HL-60/S4 treated with retinoic acid at 250 ng/mL for 4 days and 3 days (cell line): ENCODE data around the gene AGPAT3.

Experiments
- in situ Hi-C: fragments of 300-500 bp; cut with MboI; formaldehyde crosslinking; loops from 2 replicates; pipeline ENCODE4 v1.7.0; 2022; ENCODE audit warnings: low sequenced_read_pairs

The AGPAT3 gene

DNA sequence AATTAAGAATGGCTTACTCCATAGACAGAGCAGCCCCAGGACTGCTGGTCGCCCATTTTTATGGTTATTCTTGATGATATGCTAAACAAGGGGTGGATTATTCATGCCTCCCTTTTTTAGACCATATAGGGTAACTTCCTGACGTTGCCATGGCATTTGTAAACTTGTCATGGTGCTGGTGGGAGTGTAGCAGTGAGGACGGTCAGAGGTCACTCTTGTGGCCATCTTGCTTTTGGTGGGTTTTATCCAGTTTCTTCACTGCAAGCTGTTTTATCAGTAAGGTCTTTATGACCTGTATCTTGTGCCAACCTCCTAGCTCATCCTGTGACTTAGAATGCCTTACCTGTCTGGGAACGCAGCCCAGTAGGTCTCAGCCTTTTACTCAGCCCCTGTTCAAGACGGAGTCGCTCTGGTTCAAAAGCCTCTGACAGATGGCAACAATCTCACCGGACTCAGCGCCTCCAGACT, 5.2 kb upstream of the AGPAT3 start:
- in situ Hi-C loops = loop anchor here (10.0 kb wide), 1 partner anchor 65 kb away; no protein-coding TSS in a partner anchor

DNA sequence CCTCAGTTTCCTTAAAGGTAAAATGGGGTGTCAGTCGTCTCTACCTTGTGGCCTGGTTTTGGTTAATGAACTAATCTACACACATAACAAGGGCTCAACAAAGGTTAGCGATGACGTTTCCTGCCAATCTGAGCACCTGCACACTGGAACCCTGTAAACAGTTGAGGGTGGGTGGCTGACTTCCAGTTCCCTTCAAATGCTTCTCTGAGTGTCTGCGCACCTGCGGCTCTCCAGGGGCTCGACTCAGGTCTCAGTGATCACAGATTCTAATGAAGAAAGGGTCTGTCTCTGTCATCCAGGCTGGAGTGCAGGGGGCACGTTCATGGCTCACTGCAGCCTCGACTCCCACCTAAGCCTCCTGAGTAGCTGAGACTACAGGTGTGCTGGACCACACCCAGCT, 3.3 kb upstream of the AGPAT3 start:
- in situ Hi-C loops = no loop called here

DNA sequence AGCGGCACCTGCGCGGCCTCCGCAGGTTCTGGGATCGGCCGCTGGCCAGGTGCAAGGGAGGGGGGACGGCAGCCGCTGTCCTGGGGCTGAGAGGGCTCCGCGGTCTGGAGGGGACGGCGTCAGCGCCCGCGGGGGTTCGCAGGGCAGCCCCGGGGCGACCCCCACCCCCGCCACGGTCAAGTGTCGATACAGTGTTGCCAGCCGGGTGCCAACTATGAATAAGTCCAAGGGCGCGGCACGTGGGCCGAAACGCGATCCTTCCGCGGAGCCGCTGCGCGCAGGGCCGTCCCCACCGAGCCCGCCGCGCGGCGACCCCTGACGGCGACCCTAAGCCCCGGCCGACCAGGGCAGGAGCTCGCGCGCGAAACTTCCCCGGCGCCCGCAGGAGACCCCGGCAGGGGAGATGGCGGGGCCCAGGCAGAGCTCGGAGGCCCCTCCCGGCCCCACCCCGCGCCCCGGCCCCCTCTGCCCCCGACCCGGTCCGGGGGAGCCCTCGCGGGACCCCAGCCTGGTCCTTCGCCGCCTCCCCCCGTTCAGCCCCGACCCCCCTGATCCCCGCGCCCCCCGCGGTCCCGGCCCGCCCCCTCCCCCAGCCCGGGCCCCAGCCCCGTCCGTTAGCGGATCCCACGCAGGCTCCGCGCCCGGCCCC, 586 bp upstream of the AGPAT3 start:
- in situ Hi-C loops = no loop called here

DNA sequence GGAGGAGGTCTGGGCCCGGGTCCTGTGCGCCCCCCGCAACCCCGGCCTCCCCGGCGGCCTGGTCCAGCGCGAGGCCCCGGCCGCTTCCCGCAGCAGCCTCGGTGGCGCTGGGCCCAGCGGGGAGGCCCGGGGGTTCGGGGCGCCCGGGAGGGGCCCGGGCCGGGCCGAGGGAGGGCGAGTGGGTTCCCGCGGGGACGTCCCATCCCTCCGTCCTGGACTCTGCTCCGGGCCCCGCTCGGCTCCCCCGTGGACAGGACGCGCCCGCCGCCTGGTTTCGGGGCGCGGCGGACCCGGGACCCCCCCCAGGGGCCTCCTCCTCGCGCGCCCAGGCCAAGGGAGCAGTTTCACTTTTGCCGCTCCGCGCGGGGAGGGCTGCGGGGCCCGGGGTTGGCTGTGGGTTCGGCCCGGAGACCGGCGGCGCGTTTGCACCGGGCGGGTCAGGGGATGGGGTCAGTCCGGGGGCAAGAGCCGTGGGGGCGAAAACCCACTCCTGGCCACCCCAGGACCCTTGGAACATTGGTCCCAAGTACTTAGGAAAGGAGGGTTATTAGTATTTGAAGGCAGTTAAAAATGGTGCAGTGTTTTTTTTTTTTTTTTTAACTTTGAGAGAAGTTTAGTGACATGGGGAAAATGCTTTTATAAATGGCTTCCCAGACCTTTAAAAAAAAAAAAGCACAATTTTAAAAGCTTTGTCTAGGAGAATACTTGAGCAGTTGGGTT, 677 bp downstream of the AGPAT3 start:
- in situ Hi-C loops = no loop called here

DNA sequence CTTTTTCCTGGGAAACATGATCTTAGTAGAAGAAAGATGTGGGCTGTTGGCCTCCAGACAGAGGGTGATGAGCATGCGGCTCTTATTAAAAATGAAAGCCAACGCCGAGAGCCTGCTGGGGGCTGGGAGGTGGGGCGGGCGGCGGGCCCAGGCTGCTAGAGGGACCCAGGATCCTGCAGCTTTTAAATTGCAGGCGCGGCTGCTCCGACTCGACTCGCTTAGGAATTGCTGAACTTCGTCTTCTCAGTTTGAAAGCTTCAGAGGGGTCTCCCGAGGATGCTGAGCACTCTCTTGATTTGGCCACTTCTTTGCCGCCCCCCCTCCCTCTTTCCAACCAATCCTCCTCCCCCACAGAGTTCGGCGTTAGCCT, 1.2 kb downstream of the AGPAT3 start:
- in situ Hi-C loops = no loop called here

DNA sequence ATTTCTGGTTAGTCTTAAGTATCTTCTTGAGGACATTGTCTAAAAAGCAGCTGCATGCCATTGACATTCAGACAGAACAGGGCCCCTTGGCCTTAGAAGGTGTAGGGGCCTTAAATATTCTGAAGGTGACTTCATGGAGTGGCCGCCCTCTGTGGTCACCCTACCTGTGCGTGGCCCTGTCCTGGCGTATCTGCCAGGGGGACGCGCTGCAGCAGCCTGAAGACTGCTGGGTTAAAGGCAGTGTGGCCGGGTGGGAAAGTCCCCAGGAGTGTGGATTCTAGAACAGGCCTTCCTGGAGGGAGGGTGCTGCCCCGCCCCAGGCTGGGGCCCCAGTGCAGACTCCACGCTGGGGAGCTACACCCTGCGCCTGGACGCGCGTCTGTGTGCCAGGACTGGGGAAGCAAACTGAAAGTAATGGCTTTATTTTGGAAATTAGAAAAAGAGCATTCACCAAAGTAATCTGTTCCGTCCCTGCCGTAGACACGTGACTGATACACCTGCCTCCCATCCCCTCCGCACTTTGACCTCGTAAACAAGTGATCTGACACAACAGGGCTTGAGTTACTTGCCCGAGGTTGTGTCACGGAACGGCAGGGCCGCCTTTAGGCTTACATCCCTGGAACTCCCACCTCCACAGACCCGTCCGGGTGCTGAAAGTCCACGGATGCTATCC, 1.8 kb downstream of the AGPAT3 start:
- in situ Hi-C loops = no loop called here

DNA sequence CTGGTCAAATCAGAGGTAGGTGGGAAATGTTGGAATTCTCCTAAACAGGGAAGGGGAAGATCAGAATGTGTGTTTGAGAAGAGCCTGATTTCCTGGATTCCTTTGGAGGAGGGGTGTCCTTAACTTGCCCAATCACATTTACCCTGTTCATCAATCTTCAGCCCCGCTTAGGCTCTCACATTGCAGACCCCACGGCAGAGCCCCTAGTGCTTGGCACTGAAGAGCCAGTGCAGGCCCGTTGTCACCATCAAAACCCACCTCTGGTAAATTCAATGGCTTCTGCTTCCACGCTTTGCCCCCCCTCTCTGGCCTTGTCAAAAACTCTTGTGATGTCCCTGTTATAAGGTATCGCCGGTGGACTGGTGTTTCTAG, 2.3 kb downstream of the AGPAT3 start:
- in situ Hi-C loops = no loop called here

DNA sequence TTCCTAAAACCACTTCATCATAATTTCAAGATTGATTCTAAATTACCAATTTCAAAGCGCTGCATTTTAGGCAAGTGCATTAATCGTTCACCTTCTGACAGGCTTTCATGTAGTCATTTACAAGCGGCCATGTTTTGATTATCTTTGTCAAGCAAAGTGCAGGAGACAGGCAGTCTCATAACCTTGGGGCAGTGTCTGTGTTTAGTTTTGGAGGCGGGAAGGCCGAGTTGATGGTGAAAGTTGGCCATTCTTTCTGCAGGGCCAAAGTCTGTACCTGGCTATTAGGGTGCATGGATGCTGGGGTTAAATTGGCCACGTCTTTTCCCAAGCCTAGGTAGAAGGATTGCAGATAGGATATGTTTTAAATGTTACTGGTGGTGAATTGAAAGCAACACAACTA, 2.9 kb downstream of the AGPAT3 start:
- in situ Hi-C loops = no loop called here

DNA sequence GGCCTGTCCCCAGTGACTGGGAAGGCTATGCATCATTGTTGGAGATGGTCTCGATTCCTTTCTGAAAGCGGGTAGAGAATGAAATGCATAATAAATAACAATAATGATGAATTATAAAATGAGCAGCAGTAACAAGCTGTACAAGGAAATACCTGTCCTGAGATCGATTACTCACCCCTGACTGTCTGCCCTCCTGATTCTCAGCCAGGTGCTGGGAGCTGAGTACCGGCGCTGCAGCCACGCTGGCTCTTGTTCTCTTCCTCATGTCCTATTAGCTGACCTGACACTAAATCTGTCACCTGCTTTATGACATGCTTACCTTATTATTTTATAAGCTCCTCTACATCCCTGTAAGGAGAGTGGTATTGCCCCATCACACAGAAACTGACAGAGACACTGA, 3.4 kb downstream of the AGPAT3 start:
- in situ Hi-C loops = no loop called here

DNA sequence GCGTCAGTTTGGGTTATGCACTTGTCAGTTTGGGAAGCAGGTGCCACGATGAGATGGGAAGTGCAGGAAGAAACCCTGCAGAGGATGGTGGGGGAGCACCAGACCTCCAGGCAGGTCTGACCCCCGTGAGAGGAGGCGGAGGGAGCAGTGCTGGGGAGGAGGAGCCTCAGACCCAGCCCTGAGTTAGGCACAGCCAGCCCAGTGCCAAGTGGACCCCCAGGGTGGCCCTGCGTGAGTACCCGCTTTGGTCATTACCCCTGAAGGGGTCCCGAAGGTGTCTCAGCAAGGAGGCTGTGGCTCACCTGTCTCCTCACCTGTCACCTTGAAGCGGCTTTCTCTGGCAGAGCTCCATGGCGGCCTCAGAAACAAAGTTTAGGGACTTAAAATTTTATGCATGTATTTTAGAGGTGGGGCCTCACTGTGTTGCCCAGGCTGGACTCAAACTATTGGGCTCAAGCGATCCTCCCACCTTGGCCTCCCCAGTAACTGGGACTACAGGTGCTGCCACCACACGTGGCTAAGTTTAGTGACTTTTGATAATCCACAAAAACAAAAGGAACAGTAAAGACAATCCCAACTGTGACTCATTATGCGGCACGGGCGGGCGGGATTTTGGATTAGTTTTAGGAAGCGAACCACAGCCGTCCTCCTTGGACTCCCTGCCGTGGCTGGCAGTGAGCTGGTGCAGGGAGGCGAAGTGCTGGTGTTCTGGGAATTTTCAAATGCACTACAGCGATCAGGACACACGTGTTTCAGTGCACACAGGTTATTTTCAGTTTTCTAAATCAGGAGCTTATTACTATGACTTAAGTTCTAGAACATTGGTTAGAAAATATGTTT, 4.7 kb downstream of the AGPAT3 start:
- in situ Hi-C loops = no loop called here

DNA sequence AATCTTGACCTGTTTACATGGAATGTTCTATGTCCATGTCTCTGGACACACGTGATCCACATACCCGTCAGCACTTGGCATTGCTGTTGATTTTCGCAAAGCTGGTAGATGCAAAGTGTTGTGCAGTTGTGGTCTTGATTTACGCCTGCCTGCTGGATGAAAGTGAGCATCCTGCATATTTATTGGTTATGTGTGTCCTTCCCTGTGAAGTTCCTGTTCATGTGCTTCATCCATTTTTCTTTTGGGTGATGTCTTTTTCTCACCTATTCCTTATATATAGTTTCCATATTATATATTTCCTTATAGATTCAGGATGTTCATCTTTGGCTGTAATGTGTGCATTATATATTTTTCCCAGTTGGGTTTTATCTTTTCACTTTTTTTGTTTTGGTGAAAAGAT, 6.5 kb downstream of the AGPAT3 start:
- in situ Hi-C loops = no loop called here

DNA sequence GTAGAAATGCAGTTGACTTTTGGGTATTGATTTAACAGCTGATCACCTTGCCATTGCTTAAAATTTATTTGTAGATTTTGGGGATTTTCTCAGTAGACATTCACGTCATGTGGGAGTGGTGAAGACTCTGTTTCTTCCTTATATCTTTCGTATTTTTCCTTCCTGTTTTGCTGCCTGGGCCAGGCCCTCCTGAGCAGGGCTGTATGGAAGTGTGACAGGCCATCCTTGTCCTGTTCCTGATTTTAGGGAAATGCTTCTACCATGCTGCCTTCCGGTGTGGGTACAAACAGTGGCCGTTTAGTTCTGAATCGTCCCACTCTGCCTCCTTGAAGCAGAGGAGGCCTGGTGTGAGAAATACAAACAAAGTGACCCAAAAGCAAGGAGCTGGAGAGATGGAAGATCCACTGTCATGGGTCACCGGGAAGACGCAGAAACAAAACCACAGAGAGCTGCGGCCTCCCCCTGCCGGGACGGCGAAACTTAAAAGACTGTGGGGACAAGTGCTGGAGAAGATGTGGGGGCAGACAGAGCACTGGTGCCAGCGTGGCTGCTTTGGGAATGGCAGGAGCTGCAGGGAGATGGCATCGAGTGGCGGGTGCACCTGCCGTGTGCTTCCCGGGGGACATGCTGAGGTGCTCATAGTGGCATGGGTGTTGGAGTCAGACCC, 7.6 kb downstream of the AGPAT3 start:
- in situ Hi-C loops = no loop called here

DNA sequence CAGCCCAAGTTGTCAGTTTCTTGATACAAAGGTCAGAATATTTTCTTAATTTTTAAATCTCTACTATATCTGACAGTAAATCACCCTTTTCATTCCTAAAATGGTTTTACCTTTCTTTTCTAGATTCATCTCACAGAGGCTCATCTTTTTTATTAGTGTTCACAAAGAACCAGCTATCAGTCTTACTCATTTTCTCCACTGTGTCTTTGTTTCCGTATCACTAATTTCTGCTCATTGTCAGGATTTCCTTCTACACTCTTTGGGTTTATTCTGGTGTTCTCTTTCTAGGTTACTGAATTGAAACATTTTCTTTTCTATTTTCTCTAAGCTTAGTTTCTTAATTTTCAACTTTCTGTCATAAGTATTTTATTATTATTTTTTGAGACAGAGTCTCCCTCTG, 8.7 kb downstream of the AGPAT3 start:
- in situ Hi-C loops = no loop called here

DNA sequence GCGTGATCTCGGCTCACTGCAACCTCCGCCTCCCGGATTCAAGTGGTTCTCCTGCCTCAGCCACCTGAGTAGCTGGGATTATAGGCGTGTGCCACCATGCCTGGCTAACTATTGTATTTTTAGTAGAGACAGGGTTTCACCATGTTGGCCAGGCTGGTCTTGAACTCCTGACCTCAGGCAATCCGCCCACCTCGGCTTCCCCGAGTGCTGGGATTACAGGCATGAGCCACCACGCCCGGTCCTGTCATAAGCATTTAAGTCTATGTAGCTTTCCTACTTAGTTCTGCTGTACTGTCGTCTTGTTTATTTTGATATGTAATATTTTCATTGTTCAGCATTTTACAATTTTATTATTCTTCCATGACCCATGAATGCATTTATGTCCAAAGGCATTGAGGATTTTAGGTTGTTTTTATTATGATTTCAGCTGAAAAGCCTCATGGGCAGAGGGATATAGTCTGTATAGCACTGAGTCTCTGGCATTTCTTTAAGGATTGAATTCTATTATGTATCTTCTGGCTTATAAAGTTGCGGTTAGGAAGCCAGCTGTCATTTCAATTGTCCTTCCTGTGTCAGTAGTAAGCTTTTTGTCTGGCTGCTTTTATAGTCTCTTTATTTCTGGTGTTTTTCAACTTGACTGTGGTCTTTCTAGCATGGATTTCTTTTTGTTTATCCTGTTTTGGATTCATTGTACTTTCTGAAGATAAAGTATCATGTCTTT, 9.2 kb downstream of the AGPAT3 start:
- in situ Hi-C loops = no loop called here

DNA sequence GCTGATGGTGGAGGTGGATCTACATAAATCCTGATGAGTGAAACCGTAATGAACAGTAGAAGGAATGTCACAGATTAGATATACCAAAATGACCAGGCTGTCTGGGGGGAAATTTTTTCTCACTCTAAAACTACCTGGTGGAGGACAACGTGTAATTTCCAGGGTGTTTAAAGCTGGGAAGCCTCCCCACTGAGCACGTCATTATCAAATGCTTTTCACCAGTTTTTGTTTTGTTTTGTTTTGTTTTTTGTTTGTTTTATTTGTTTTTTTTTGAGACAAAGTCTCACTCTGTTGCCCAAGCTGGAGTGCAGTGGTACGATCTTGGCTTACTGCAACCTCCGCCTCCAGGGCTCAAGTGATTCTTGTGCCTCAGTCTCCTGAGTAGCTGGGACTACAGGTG, 11.6 kb downstream of the AGPAT3 start:
- in situ Hi-C loops = no loop called here

DNA sequence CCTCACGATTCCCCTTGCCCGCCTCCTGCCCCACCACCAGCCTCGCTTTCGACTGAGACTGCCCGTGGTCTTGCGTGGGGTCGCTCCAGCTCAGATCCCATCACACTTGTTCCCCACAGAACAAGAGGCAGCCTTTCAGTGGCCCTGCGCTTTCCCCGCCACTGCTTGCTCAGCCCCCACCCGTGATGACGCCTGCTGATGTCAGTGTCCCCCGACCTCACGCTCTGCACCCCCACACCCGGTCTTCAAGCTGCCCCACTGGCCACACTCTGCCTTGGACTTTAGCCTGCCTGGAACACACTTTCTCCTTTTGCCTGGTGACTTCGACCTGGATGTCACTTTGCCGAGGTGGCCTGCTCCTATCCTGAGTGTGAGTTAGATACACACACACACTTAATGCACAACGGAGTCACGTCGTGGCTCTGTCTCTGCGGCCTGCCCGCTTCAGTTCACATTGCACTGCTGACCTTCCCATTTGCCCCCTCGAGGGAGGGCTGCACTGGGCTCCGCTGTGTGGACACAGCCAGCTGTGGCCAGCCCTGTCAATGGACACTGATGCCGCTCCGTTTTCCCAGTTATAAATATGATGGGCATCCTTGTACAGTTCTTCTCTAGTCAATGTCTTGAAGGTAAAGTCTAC, 13.0 kb downstream of the AGPAT3 start:
- in situ Hi-C loops = no loop called here

DNA sequence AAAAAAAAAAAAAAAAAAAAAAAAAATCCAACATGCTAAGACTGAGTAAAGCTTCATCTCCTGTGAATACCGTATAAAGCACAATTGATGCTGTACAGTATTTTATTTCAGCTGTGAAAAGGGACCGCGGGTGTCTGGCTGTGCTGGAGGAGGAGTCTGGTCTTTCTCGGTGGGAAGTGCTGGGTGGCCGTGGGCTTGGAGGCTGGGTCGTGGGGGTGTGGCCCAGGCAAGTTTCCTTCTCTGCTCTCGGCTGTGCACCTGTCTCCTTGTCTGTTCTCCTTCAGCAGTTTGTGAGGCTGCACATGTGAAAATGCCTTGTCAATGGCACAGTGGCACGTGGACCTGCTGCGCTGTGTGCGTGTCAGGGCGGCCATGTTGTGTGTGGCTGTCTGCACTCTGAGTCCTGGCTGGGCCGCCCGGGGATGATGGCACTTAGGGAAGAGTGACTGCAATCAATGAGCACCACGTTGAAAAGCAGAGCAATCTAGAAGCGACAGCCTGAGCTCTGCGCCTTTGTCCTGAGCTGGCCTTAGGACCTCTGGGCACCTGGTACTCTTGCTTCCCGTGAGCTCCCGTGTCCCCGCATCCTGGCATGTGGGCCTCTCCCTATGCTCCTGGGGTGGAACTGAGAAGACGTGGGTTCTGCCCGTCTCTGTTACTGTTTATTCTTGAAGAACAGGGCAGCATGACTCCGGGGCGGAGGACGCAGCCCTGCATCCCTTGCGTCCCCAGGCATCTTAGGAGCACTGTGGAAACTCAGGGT, 14.5 kb downstream of the AGPAT3 start:
- in situ Hi-C loops = no loop called here

DNA sequence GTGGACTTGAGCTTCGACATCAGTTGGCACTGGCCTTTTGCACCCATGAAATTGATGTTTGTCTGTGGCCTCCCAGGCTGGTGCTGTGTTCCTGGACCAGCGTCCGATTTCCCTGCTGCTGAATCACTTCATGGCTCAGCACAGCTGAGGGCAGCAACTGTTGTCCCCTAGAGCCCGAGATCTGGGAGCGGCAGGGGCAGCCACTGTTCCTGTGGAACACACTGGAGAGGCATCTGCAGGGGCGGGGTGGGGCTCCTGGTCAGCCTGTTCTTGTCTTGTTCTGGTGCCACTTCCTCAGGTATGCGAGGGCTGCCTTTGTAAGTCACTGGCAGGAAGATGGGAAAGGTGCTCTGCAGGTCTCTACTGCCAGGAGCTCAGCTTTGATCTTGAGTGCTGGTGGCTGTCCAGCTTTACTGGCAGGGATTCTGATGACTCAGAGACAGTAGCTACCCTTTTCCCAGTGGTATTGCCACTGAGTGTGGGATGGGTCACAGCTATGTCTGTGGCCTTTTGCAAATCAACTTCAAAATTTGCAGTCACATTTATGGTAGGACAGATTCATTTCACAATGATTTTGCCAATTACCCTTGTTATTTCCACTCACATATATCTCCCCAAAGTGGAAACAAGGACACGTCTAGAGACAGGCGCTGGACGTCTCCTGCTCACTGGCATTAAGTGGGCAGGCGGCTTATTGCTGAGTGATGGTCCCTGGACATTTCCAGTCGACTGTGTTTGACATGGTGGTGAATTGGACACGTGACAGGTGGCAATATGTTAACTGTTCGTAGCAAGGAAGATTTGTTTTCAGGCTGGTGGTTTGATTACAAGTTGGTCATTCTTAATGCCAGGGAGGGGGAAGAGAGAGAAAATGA, 15.3 kb downstream of the AGPAT3 start:
- in situ Hi-C loops = no loop called here
